ENCODE measurements around the gene MACROD2.

DNA sequence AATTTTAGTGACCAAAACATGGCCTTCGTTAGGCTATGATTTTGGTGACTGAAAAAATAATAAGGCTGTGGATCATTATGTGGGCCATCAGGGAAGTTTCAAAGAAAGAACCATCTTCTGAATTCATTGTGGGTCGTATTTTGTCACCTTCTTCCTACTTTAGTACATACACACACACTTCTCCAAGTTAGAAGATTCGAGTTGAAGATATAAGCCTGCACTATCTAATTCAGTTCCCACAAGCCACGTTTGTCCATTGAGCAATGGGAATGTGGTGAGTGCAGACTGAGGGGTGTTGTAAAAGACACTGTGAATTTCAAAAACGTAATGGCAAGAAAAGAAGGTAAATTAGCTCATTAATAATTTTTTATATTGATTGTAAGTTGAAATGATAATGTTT is 1812.0 kb downstream of the MACROD2 start:
- TF ChIP-seq, protein P1, sequence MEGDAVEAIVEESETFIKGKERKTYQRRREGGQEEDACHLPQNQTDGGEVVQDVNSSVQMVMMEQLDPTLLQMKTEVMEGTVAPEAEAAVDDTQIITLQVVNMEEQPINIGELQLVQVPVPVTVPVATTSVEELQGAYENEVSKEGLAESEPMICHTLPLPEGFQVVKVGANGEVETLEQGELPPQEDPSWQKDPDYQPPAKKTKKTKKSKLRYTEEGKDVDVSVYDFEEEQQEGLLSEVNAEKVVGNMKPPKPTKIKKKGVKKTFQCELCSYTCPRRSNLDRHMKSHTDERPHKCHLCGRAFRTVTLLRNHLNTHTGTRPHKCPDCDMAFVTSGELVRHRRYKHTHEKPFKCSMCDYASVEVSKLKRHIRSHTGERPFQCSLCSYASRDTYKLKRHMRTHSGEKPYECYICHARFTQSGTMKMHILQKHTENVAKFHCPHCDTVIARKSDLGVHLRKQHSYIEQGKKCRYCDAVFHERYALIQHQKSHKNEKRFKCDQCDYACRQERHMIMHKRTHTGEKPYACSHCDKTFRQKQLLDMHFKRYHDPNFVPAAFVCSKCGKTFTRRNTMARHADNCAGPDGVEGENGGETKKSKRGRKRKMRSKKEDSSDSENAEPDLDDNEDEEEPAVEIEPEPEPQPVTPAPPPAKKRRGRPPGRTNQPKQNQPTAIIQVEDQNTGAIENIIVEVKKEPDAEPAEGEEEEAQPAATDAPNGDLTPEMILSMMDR (IDR thresholded peaks at IDR 0.05): no peak
- no peak for TF ChIP-seq GATA3 (IDR thresholded peaks at IDR 0.05; ENCODE audit: borderline replicate concordance)
- no peak for TF ChIP-seq EP300 (IDR thresholded peaks at IDR 0.05)
- TF ChIP-seq ZFP36 (IDR thresholded peaks at IDR 0.05; ENCODE audit: borderline replicate concordance, partially characterized antibody): no peak

Measured in A549 (cell line).